ENCODE data around the gene HEG1. TPM values are rescaled to one million over a fixed set of nuclear protein-coding genes. Genes with fewer than 3 reads are reported as not detected.

The HEG1 gene
- total RNA-seq, 1 experiment from 2014 or later: 69.8 TPM

DNA sequence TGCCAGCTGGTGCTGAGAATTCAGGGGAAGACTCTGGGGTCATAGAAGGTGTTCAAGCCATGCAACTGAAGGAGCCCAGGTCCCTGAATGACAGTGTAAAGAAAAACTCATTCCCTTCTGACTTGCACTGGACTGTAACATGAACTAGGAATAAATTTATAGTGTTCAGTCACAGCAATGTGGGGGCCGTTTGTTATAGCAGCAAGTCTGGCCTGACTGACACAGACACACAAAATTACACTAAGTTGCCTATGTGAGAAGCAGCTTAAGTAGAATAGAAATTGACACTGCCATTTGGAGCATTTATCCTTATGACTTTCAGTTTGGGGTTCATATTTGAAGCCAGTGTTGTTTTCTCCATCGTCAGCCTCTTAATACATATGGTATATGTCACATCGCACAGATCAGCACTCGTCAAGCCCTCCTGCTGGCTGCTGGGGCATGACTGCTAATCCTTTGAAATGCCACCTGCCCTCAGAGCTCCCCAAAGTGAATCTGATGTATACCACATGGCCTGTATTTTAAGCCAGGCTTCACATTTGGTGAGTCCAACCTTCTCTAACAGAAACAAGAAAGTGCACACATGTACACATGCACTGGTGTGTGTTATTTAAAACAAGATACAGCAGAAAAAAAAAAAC, 17.1 kb upstream of the HEG1 start:
- Mint-ChIP-seq H3K36me3 (ENCODE audit: insufficient read depth, unreplicated experiment) (peaks cover 12% of the 10 kb centered on the region), H3K27ac (ENCODE audit: unreplicated experiment) (no peak overlapping the region), H3K9me3 (ENCODE audit: unreplicated experiment) (peaks cover 1% of the 10 kb centered on the region), H3K4me1 (ENCODE audit: low read depth, unreplicated experiment) (peaks cover 21% of the 10 kb centered on the region), H3K27me3 (ENCODE audit: insufficient read depth, unreplicated experiment) (no peaks in the 10 kb centered on the region), H3K4me3 (ENCODE audit: unreplicated experiment) (no peak overlapping the region)
- POLR2A ChIA-PET: no interaction called here
- intact Hi-C loops (cut with micrococcal nuclease; ENCODE audit: unreplicated experiment): no loop called here
- Histone ChIP-seq H3K4me1 (no peaks in the 10 kb centered on the region; the same call in 1 of the 2 replicates), H3K36me3 (ENCODE audit: control insufficient read depth, insufficient read depth, low read length) (peaks cover 2% of the 10 kb centered on the region; the same call in 1 of the 2 replicates), H3K9me3 (no peaks in the 10 kb centered on the region), H3K27me3 (replicated peaks; ENCODE audit: control insufficient read depth, insufficient read depth, low read length) (no peaks in the 10 kb centered on the region), H3K4me3 (ENCODE audit: low read depth, low read length) (no peak overlapping the region)
- CTCF ChIA-PET: no interaction called here
- no TSS peak for BruUV-seq (replicated peaks)
- TF ChIP-seq, protein P1, sequence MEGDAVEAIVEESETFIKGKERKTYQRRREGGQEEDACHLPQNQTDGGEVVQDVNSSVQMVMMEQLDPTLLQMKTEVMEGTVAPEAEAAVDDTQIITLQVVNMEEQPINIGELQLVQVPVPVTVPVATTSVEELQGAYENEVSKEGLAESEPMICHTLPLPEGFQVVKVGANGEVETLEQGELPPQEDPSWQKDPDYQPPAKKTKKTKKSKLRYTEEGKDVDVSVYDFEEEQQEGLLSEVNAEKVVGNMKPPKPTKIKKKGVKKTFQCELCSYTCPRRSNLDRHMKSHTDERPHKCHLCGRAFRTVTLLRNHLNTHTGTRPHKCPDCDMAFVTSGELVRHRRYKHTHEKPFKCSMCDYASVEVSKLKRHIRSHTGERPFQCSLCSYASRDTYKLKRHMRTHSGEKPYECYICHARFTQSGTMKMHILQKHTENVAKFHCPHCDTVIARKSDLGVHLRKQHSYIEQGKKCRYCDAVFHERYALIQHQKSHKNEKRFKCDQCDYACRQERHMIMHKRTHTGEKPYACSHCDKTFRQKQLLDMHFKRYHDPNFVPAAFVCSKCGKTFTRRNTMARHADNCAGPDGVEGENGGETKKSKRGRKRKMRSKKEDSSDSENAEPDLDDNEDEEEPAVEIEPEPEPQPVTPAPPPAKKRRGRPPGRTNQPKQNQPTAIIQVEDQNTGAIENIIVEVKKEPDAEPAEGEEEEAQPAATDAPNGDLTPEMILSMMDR (IDR thresholded peaks at IDR 0.05; ENCODE audit: insufficient read depth in 1 of 2, low read depth in 1 of 2, low read length in 1 of 2, severe bottlenecking in 1 of 2, unreplicated experiment in 1 of 2): no peak
- DNase-seq: no peak

DNA sequence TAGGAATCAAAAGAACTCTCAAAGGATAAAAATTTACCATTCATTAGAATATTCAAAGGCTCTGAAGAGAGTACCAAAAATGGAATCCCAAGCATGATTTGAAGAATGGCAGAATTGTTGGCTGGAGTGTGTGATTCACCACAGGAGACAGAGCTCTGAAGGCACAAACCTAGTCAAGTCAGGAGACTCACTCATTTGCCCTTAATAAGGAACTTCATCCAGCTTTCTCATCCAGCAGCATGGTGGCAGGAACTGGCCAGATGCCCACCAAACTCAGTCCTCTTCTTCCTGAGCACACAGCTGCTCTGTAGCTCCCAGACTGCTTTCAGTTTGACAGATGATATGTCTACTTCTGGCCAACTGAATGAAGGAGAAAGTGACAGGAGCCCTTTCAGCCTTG, 16.5 kb upstream of the HEG1 start:
- peaks cover 2% of the 10 kb centered on the region; the same call in 1 of the 2 replicates for H3K36me3 ChIP-seq (ENCODE audit: control insufficient read depth, insufficient read depth, low read length)
- TF ChIP-seq, protein P1 (IDR thresholded peaks at IDR 0.05; ENCODE audit: insufficient read depth in 1 of 2, low read depth in 1 of 2, low read length in 1 of 2, severe bottlenecking in 1 of 2, unreplicated experiment in 1 of 2): no peak
- POLR2A ChIA-PET: no interaction called here
- H3K4me3 ChIP-seq (ENCODE audit: low read depth, low read length): no peak overlapping the region
- no peaks in the 10 kb centered on the region for H3K27me3 ChIP-seq (replicated peaks; ENCODE audit: control insufficient read depth, insufficient read depth, low read length)
- H3K4me3 Mint-ChIP-seq (ENCODE audit: unreplicated experiment): no peak overlapping the region
- no TSS peak for BruUV-seq (replicated peaks)
- no peaks in the 10 kb centered on the region for H3K9me3 ChIP-seq
- peaks cover 7% of the 10 kb centered on the region for H3K9me3 Mint-ChIP-seq (ENCODE audit: unreplicated experiment)
- no peaks in the 10 kb centered on the region for H3K27me3 Mint-ChIP-seq (ENCODE audit: insufficient read depth, unreplicated experiment)
- H3K27ac Mint-ChIP-seq (ENCODE audit: unreplicated experiment): no peak overlapping the region
- CTCF ChIA-PET: no interaction called here
- H3K36me3 Mint-ChIP-seq (ENCODE audit: insufficient read depth, unreplicated experiment): peaks cover 11% of the 10 kb centered on the region
- DNase-seq: no peak
- intact Hi-C loops (cut with micrococcal nuclease; ENCODE audit: unreplicated experiment): no loop called here
- peaks cover 27% of the 10 kb centered on the region for H3K4me1 Mint-ChIP-seq (ENCODE audit: low read depth, unreplicated experiment)
- peaks cover 4% of the 10 kb centered on the region for H3K4me1 ChIP-seq

DNA sequence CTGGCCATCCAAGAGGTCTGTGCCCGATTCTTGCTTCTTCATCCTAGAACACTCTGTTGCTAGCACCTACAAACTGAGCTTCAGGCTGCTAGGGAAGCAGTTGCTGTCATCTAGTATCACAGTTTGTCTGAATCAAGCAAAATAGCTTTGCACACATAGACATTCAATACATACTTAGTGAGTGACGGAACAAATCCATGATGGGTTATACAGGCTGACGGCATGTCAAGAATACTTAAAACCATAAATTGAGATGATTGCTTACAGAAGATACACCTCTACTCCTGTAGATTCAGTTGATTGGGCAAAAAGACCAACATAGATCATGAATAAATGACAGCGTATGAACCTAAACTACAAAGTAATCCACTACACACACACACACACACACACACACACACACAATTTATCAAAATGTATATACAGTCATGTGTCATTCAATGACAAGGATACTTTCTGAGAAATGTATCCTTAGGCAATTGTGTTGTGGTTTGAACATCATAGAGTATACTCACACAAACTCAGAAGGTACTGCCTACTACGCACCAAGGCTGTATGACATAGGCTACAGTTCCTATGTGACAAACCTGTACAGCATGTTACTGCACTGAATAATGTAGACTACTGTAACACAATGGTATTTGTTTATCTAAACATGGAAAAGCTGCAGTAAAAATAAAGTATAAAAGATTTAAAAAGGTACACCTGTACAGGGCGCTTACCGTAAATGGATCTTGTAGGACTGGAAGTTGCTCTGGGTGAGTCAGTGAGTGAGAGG, 14.4 kb upstream of the HEG1 start:
- H3K4me1 ChIP-seq: peaks cover 24% of the 10 kb centered on the region
- Mint-ChIP-seq H3K27ac (ENCODE audit: unreplicated experiment) (no peak overlapping the region), H3K4me1 (ENCODE audit: low read depth, unreplicated experiment) (peaks cover 25% of the 10 kb centered on the region), H3K4me3 (ENCODE audit: unreplicated experiment) (no peak overlapping the region), H3K9me3 (ENCODE audit: unreplicated experiment) (peaks cover 9% of the 10 kb centered on the region), H3K27me3 (ENCODE audit: insufficient read depth, unreplicated experiment) (no peaks in the 10 kb centered on the region), H3K36me3 (ENCODE audit: insufficient read depth, unreplicated experiment) (peaks cover 4% of the 10 kb centered on the region)
- no peaks in the 10 kb centered on the region for H3K9me3 ChIP-seq
- no peaks in the 10 kb centered on the region for H3K27me3 ChIP-seq (replicated peaks; ENCODE audit: control insufficient read depth, insufficient read depth, low read length)
- BruUV-seq (replicated peaks): no TSS peak
- intact Hi-C loops (cut with micrococcal nuclease; ENCODE audit: unreplicated experiment): loop anchor here (10.0 kb wide), 1 partner anchor 305 kb away; the partner anchor contains the start of gene ZNF148
- DNase-seq: no peak
- ChIA-PET POLR2A (no interaction called here), CTCF (no interaction called here)
- H3K4me3 ChIP-seq (ENCODE audit: low read depth, low read length): no peak overlapping the region
- H3K36me3 ChIP-seq (ENCODE audit: control insufficient read depth, insufficient read depth, low read length): 0 out of 2 replicates have a peak, but pooled peaks cover 2% of the 10 kb centered on the region
- TF ChIP-seq, protein P1 (IDR thresholded peaks at IDR 0.05; ENCODE audit: insufficient read depth in 1 of 2, low read depth in 1 of 2, low read length in 1 of 2, severe bottlenecking in 1 of 2, unreplicated experiment in 1 of 2): no peak

All from Caco-2 (cell line).